HG03095 (cell line): ENCODE measurements around the gene MACROH2A1.

Source experiments
- ATAC-seq: cut with Tn5 transposase; IDR thresholded peaks from one replicate; pipeline ENCODE4 v1.9.1; 2021; ENCODE audit warnings: moderate library complexity; ENCODE audit not compliant: unreplicated experiment

Gene MACROH2A1

GRCh38 chr5:135295852-135296251, 103.2 kb downstream of the MACROH2A1 start:
- no peak for ATAC-seq

GRCh38 chr5:135294793-135295192, 104.2 kb downstream of the MACROH2A1 start:
- no peak for ATAC-seq

GRCh38 chr5:135289651-135290050, 109.4 kb downstream of the MACROH2A1 start:
- no peak for ATAC-seq

- no peak for ATAC-seq
These were observed 111.5 kb downstream of the MACROH2A1 start for GRCh38 chr5:135287551-135287950.
